GM20000 (cell line): Measurements from ENCODE around the gene FGFBP1.

Source experiments
- DNase-seq: peaks from one replicate; pipeline ENCODE4 v3.0.0; 2012; ENCODE audit warnings: low spot score
- CTCF ChIP-seq: IDR thresholded peaks from 2 replicates; pipeline ENCODE4 v1.5.1; 2012; ENCODE audit warnings: mild to moderate bottlenecking, control low read depth; ENCODE audit errors: extremely low read depth, missing control alignments

Gene FGFBP1

GRCh38 chr4:15956179-15956850, 17.8 kb upstream of the FGFBP1 start:
- DNase-seq: peak; percentile 77
- TF ChIP-seq CTCF: peak; percentile 88

GRCh38 chr4:15955670-15956069, 17.1 kb upstream of the FGFBP1 start:
- no peak for TF ChIP-seq CTCF
- DNase-seq: no peak

GRCh38 chr4:15953625-15954024, 15.1 kb upstream of the FGFBP1 start:
- no peak for TF ChIP-seq CTCF
- DNase-seq: no peak

GRCh38 chr4:15951781-15952180, 13.2 kb upstream of the FGFBP1 start:
- no peak for DNase-seq
- no peak for TF ChIP-seq CTCF

- no peak for DNase-seq
- TF ChIP-seq CTCF: no peak
Observed at GRCh38 chr4:15948826-15949225, 10.3 kb upstream of the FGFBP1 start.

- DNase-seq: no peak
- no peak for TF ChIP-seq CTCF
Observed at GRCh38 chr4:15947684-15948083, 9.1 kb upstream of the FGFBP1 start.

GRCh38 chr4:15945516-15945915, 7.0 kb upstream of the FGFBP1 start:
- no peak for TF ChIP-seq CTCF
- DNase-seq: no peak
